H1 (cell line): Measurements from ENCODE around the gene FOXK1. TPM values are rescaled to one million over a fixed set of nuclear protein-coding genes. Genes with fewer than 3 reads are reported as not detected.
A peak's percentile ranks its signal among the peaks of the same experiment; 100 is the strongest.

Experiments
- CTCF ChIA-PET: fragments of 300-600 bp; sonication (Branson Sonifier 250); formaldehyde crosslinking; loops from one replicate; lab custom pipeline; 2021; ENCODE audit not compliant: partially characterized antibody; lab: Charles Lee
- POLR2A ChIA-PET: fragments of 300-600 bp; sonication (Branson Sonifier 250); formaldehyde crosslinking; loops from one replicate; lab custom pipeline; 2021; ENCODE audit warnings: inconsistent platforms; ENCODE audit not compliant: partially characterized antibody; lab: Charles Lee
- DNase-seq, 2 experiments: peaks; one replicate each; pipeline versions ENCODE4 v3.0.0 to v3.0.0-alpha.2; 2010 to 2022; ENCODE audit warnings: low spot score in 2 of 2, low read depth in 1 of 2, mixed read lengths in 1 of 2
- FAIRE-seq: peaks from 2 replicates; lab custom pipeline; 2011; peaks lifted over from hg19 to GRCh38; lab: Jason Lieb, UNC
- H2AFZ ChIP-seq: 2 replicates; pipeline ENCODE4 v1.8.1; 2012; ENCODE audit warnings: low read length, inconsistent platforms
- H2AK5ac ChIP-seq: 2 replicates; pipeline ENCODE4 v1.6.1; 2013; ENCODE audit warnings: low read depth, low read length
- H2BK120ac ChIP-seq: replicated peaks from 2 replicates; pipeline ENCODE3; 2013; ENCODE audit warnings: low read depth, low read length, inconsistent platforms
- H2BK12ac ChIP-seq: 2 replicates; pipeline ENCODE4 v1.6.1; 2013; ENCODE audit warnings: low read depth, low read length
- H2BK15ac ChIP-seq: 2 replicates; pipeline ENCODE4 v1.6.1; 2013; ENCODE audit warnings: low read length
- H2BK20ac ChIP-seq: 2 replicates; pipeline ENCODE4 v1.6.1; 2013; ENCODE audit warnings: low read length
- H2BK5ac ChIP-seq: 2 replicates; pipeline ENCODE4 v1.6.1; 2013; ENCODE audit warnings: low read depth, low read length
- H3K14ac ChIP-seq: 2 replicates; pipeline ENCODE4 v1.6.1; 2013; ENCODE audit warnings: inconsistent platforms; ENCODE audit not compliant: insufficient read length
- H3K18ac ChIP-seq: 2 replicates; pipeline ENCODE4 v1.6.1; 2013; ENCODE audit warnings: low read length; ENCODE audit errors: extremely low read depth
- H3K23ac ChIP-seq: 2 replicates; pipeline ENCODE4 v1.6.1; 2013; ENCODE audit warnings: inconsistent platforms; ENCODE audit not compliant: insufficient read length
- H3K23me2 ChIP-seq: 2 replicates; pipeline ENCODE4 v1.6.1; 2013; ENCODE audit warnings: low read depth, low read length
- H3K27ac ChIP-seq: 2 replicates; pipeline ENCODE4 v1.6.1; 2011; ENCODE audit warnings: low read depth, low read length, inconsistent platforms
- H3K27me3 ChIP-seq, 4 experiments: replicated peaks in 1 of 4; 1 replicate in 1 of 4; 2 replicates in 3 of 4; pipeline versions ENCODE4 v1.6.1 to v1.8.1; 2011 to 2013; ENCODE audit warnings: low read length in 3 of 4, mild to moderate bottlenecking in 3 of 4, inconsistent platforms in 2 of 4, mixed read lengths in 2 of 4, moderate library complexity in 1 of 4; ENCODE audit not compliant: control insufficient read depth in 3 of 4, insufficient read depth in 3 of 4; ENCODE audit errors: extremely low read depth in 1 of 4
- H3K36me3 ChIP-seq, 4 experiments: 2 replicates each; pipeline versions ENCODE4 v1.6.1 to v1.8.1; 2011 to 2013; ENCODE audit warnings: mild to moderate bottlenecking in 4 of 4, low read length in 3 of 4, moderate library complexity in 2 of 4, control low read depth in 1 of 4, inconsistent platforms in 1 of 4; ENCODE audit not compliant: insufficient read depth in 4 of 4, control insufficient read depth in 2 of 4
- H3K4ac ChIP-seq: replicated peaks from 2 replicates; pipeline ENCODE3; 2013; ENCODE audit warnings: low read length, low read depth, mixed read lengths, inconsistent platforms; ENCODE audit not compliant: insufficient read length
- H3K4me1 ChIP-seq, 4 experiments: replicated peaks in 1 of 4; 1 replicate in 1 of 4; 2 replicates in 3 of 4; pipeline versions ENCODE4 v1.6.1 to v1.8.1; 2011 to 2013; ENCODE audit warnings: low read length in 3 of 4, inconsistent platforms in 2 of 4, mixed read lengths in 1 of 4; ENCODE audit not compliant: insufficient read depth in 4 of 4, control insufficient read depth in 3 of 4
- H3K4me2 ChIP-seq, 2 experiments: 2 replicates each; pipeline versions ENCODE4 v1.6.1 to v1.8.1; 2011 to 2013; ENCODE audit warnings: low read depth in 2 of 2, low read length in 2 of 2, control low read depth in 1 of 2, inconsistent platforms in 1 of 2, mild to moderate bottlenecking in 1 of 2; ENCODE audit not compliant: insufficient read depth in 1 of 2
- H3K4me3 ChIP-seq, 4 experiments: fragments of 200-600, 300-600 bp in 1 of 4; sonication (generic), shearing (Covaris generic), sonication (Bioruptor Twin) in 1 of 4; 2 replicates each; pipeline versions ENCODE4 v1.5.1 to v1.8.1; 2011 to 2016; ENCODE audit warnings: low read length in 4 of 4, low read depth in 3 of 4, control low read depth in 2 of 4, inconsistent platforms in 2 of 4, mild to moderate bottlenecking in 2 of 4, mixed read lengths in 1 of 4, moderate library complexity in 1 of 4; ENCODE audit not compliant: insufficient read depth in 2 of 4; ENCODE audit errors: extremely low read depth in 1 of 4
- H3K56ac ChIP-seq: replicated peaks from 2 replicates; pipeline ENCODE3; 2013; ENCODE audit warnings: low read depth, mild to moderate bottlenecking, mixed read lengths, low read length, inconsistent platforms; ENCODE audit not compliant: insufficient read length
- H3K79me1 ChIP-seq: 2 replicates; pipeline ENCODE4 v1.6.1; 2013; ENCODE audit warnings: low read depth, low read length, control low read depth
- H3K79me2 ChIP-seq, 2 experiments: 2 replicates each; pipeline versions ENCODE4 v1.6.1 to v1.8.1; 2012 to 2013; ENCODE audit warnings: low read length in 2 of 2, mild to moderate bottlenecking in 2 of 2, inconsistent platforms in 1 of 2; ENCODE audit not compliant: insufficient read depth in 2 of 2, control insufficient read depth in 1 of 2
- H3K9ac ChIP-seq, 4 experiments: replicated peaks in 1 of 4; 1 replicate in 1 of 4; 2 replicates in 3 of 4; pipeline versions ENCODE4 v1.6.1 to v1.8.1; 2011 to 2013; ENCODE audit warnings: low read depth in 3 of 4, low read length in 3 of 4, control low read depth in 2 of 4, mild to moderate bottlenecking in 2 of 4, moderate library complexity in 2 of 4, inconsistent platforms in 1 of 4; ENCODE audit errors: extremely low read depth in 1 of 4
- H3K9me3 ChIP-seq, 2 experiments: 2 replicates each; pipeline versions ENCODE4 v1.6.1 to v1.8.1; 2012 to 2013; ENCODE audit warnings: mild to moderate bottlenecking in 2 of 2, moderate library complexity in 2 of 2, control low read depth in 1 of 2, inconsistent platforms in 1 of 2, low read depth in 1 of 2, low read length in 1 of 2, mixed read lengths in 1 of 2; ENCODE audit not compliant: insufficient read depth in 2 of 2
- H4K20me1 ChIP-seq, 2 experiments: replicated peaks in 1 of 2; 2 replicates each; pipeline versions ENCODE3 to v1.8.1; 2011 to 2013; ENCODE audit warnings: inconsistent platforms in 2 of 2, low read length in 2 of 2, mild to moderate bottlenecking in 1 of 2; ENCODE audit not compliant: insufficient read depth in 2 of 2, control insufficient read depth in 1 of 2
- H4K5ac ChIP-seq: 2 replicates; pipeline ENCODE4 v1.6.1; 2013; ENCODE audit warnings: low read length, low read depth, mixed read lengths, inconsistent platforms; ENCODE audit not compliant: insufficient read length
- H4K8ac ChIP-seq: 2 replicates; pipeline ENCODE4 v1.8.0; 2013; ENCODE audit warnings: mild to moderate bottlenecking, moderate library complexity, low read length, inconsistent platforms; ENCODE audit not compliant: insufficient read depth; ENCODE audit errors: extremely low read depth
- H4K91ac ChIP-seq: replicated peaks from 2 replicates; pipeline ENCODE3; 2013; ENCODE audit warnings: low read length, mixed read lengths, inconsistent platforms; ENCODE audit not compliant: insufficient read length
- BRCA1 ChIP-seq: IDR thresholded peaks from 2 replicates; pipeline ENCODE4 v1.6.1; 2012; ENCODE audit warnings: low read depth, low read length, improper control_type of control experiment
- CTBP2 ChIP-seq: IDR thresholded peaks from 2 replicates; pipeline ENCODE4 v1.7.0; 2011; ENCODE audit warnings: borderline replicate concordance, mild to moderate bottlenecking, moderate library complexity, mixed read lengths, low read length; ENCODE audit not compliant: insufficient read depth, insufficient read length
- EP300 ChIP-seq, 2 experiments: IDR thresholded peaks; 1 replicate in 1 of 2; 2 replicates in 1 of 2; pipeline ENCODE4 v1.6.1; 2011 to 2012; ENCODE audit warnings: low read depth in 2 of 2, low read length in 2 of 2, mild to moderate bottlenecking in 2 of 2, borderline replicate concordance in 1 of 2, inconsistent platforms in 1 of 2, moderate library complexity in 1 of 2
- EZH2 ChIP-seq: fragments of 200-600 bp; sonication (generic); IDR thresholded peaks from 2 replicates; pipeline ENCODE4 v1.7.1; 2012; ENCODE audit warnings: low read depth, mild to moderate bottlenecking, moderate library complexity, low read length, inconsistent platforms; ENCODE audit not compliant: severe bottlenecking
- GABPA ChIP-seq: IDR thresholded peaks from 2 replicates; pipeline ENCODE4 v1.6.1; 2011; ENCODE audit warnings: mild to moderate bottlenecking, low read length, moderate library complexity, borderline replicate concordance; ENCODE audit not compliant: insufficient read depth
- GTF2F1 ChIP-seq: IDR thresholded peaks from 2 replicates; pipeline ENCODE4 v1.6.1; 2012; ENCODE audit warnings: low read depth, low read length, improper control_type of control experiment, borderline replicate concordance
- POLR2A ChIP-seq, 2 experiments: IDR thresholded peaks; 1 replicate in 1 of 2; 2 replicates in 1 of 2; pipeline ENCODE4 v1.6.1; 2011; ENCODE audit warnings: low read depth in 2 of 2, low read length in 2 of 2, mild to moderate bottlenecking in 2 of 2; ENCODE audit errors: control extremely low read depth in 1 of 2
- POLR2AphosphoS5 ChIP-seq: IDR thresholded peaks from 2 replicates; pipeline ENCODE4 v1.6.1; 2011; ENCODE audit warnings: low read depth, low read length
- RBBP5 ChIP-seq: IDR thresholded peaks from 2 replicates; pipeline ENCODE4 v1.7.1; 2012; ENCODE audit warnings: low read depth, mild to moderate bottlenecking, inconsistent platforms, low read length, moderate library complexity, borderline replicate concordance
- SP1 ChIP-seq: IDR thresholded peaks from 2 replicates; pipeline ENCODE4 v1.6.1; 2011; ENCODE audit warnings: low read depth, low read length
- TBP ChIP-seq: IDR thresholded peaks from 2 replicates; pipeline ENCODE4 v1.6.1; 2011; ENCODE audit warnings: low read depth, low read length, improper control_type of control experiment
- TCF12 ChIP-seq: IDR thresholded peaks from 2 replicates; pipeline ENCODE4 v1.6.1; 2011; ENCODE audit warnings: low read depth, mild to moderate bottlenecking, low read length
- WGBS, 2 experiments: shearing (Covaris generic) in 1 of 2; methylation state at CpG; one replicate each; pipeline versions ENCODE4 v1.1.6 to v1.1.7; 2013 to 2015; ENCODE audit warnings: low lambda C conversion rate in 2 of 2, mixed read lengths in 2 of 2, inconsistent platforms in 1 of 2, low coverage in 1 of 2, missing lambda C conversion rate in 1 of 2; ENCODE audit not compliant: insufficient replicate concordance in 2 of 2, insufficient coverage in 1 of 2, insufficient read length in 1 of 2; ENCODE audit errors: extremely low coverage in 1 of 2, missing lambda C conversion rate in 1 of 2; 5-methylcytosine and 5-hydroxymethylcytosine counted together
- polyA plus RNA-seq, 7 experiments: library from polyadenylated mRNA; depleted of rRNA in 3 of 7; stranded (reverse) in 5 of 7; unstranded in 2 of 7; fragments of >200 nt in 5 of 7; fragments of 200-250 nt in 2 of 7; gene quantifications; 1 replicate in 5 of 7; 2 replicates in 1 of 7; 4 replicates in 1 of 7; pipeline versions ENCODE4 v1.2.1 to v1.2.3, GENCODE V29; 2011 to 2013; ENCODE audit warnings: missing spikeins in 2 of 7, mixed read lengths in 2 of 7
- total RNA-seq: library from RNA; stranded (reverse); fragmentation: NEBNext Ultra II Directional; extraction: Animal tissue kit (Norgen Biotek cat#: 25700); gene quantifications from 2 replicates; pipeline ENCODE4 v1.2.1, GENCODE V29; 2021

Gene FOXK1
- total and polyA plus RNA-seq, 2 of the 8 experiments (the other 6 are each of a cell fraction or from before 2014, with no cell fraction given): 2.0 to 8.5 TPM

DNA sequence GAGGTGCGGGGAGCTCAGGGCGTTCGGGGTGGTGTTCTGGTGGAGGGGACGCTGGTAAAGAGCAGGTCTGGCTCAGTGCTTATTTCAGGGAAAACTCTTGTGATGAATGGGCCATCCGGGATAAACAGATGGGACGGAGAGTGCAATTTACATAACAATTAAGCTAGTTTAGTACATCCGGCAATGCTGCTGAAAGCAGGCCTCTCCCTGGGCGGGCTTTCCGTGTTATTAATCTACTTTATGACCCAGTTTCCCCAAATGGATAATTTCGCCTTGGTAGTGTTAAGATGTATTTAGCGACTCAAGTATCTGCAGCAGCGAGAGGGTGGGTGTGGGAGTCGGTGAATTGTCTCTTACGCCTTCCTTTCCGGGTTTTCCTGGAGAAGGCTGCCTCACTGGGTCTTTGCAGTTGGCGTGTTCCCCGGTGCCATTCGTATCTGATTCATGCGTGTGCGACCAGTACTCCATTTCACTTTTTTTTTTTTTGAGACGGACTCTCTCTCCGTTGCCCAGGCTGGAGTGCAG, 25.2 kb downstream of the FOXK1 start:
- peak overlapping the region; percentile 97; the same call in 1 of the 2 replicates for H2AK5ac ChIP-seq
- H3K27me3 ChIP-seq: peaks cover 44 to 92% (median 90%) of the 10 kb centered on the region in 4 experiments
- H4K8ac ChIP-seq: peak overlapping the region; percentile 91; the same call in 1 of the 2 replicates
- H3K27ac ChIP-seq: no peak overlapping the region
- H4K91ac ChIP-seq: no peak overlapping the region
- H3K56ac ChIP-seq: no peak overlapping the region
- H2BK5ac ChIP-seq: peak overlapping the region; percentile 63; the same call in 1 of the 2 replicates
- peak overlapping the region in 3 of 4 experiments; percentile 16 to 45 (median 38); a peak in 4 of 7 replicates for H3K9ac ChIP-seq
- peak overlapping the region; percentile 5 for H3K4ac ChIP-seq
- no peak overlapping the region for H2BK15ac ChIP-seq
- H4K20me1 ChIP-seq: peaks cover 50 to 54% of the 10 kb centered on the region in 2 experiments
- no peak overlapping the region for H2BK120ac ChIP-seq
- H2AFZ ChIP-seq: no peak overlapping the region
- peak overlapping the region; percentile 72 to 95 for H3K4me2 ChIP-seq
- H2BK12ac ChIP-seq: peak overlapping the region; percentile 96
- ChIA-PET POLR2A (interaction anchor here (0.7 kb wide), 1 partner anchor 76 kb away, joined by 4 read pairs; no protein-coding TSS in a partner anchor), CTCF (interaction anchor here (1.5 kb wide), 1 partner anchor 46 kb away, joined by 3 read pairs; no protein-coding TSS in a partner anchor)
- H3K79me2 ChIP-seq: no peaks in the 10 kb centered on the region; a peak in 1 of 4 replicates
- H3K36me3 ChIP-seq: no peaks in the 10 kb centered on the region
- H4K5ac ChIP-seq: no peak overlapping the region
- no peak overlapping the region for H3K23ac ChIP-seq
- no peak overlapping the region; the same call in 1 of the 2 replicates for H2BK20ac ChIP-seq
- H3K79me1 ChIP-seq: peaks cover 3% of the 10 kb centered on the region
- H3K4me1 ChIP-seq: peaks cover 7 to 19% (median 14%) of the 10 kb centered on the region in 4 experiments
- peak overlapping the region; percentile 3; the same call in 1 of the 2 replicates for H3K18ac ChIP-seq
- peaks cover 9% of the 10 kb centered on the region for H3K23me2 ChIP-seq
- peak; percentile 87 for FAIRE-seq
- peak overlapping the region; percentile 7 to 59 (median 51); a peak in 7 of 8 replicates for H3K4me3 ChIP-seq
- peak in 1 of 2 experiments; percentile 41 for DNase-seq
- H3K14ac ChIP-seq: no peak overlapping the region
- 3% methylated on average over 22 of the region's 22 CpGs; no CpG with 5 or more reads in 1 of the 2 experiments for WGBS, 2 experiments
- no peaks in the 10 kb centered on the region for H3K9me3 ChIP-seq
- TF ChIP-seq EP300 (IDR thresholded peaks at IDR 0.05; ENCODE audit: borderline replicate concordance in 1 of 2, low read depth in 2 of 2, low read length in 2 of 2): peak in 1 of 2 experiments; percentile 41; a peak in 1 of 3 replicates
- no peak for TF ChIP-seq BRCA1
- peak in 1 of 2 experiments; percentile 65; a peak in 2 of 3 replicates for TF ChIP-seq POLR2A (IDR thresholded peaks at IDR 0.05; ENCODE audit: control extremely low read depth in 1 of 2, low read depth in 2 of 2, low read length in 2 of 2)
- no peak; the same call in 1 of the 2 replicates for TF ChIP-seq SP1
- no peak for TF ChIP-seq GABPA
- no peak for TF ChIP-seq GTF2F1
- peak; percentile 7 for TF ChIP-seq EZH2
- peak; percentile 56; the same call in 1 of the 2 replicates for TF ChIP-seq POLR2AphosphoS5
- peak; percentile 87 for TF ChIP-seq TCF12
- TF ChIP-seq CTBP2: no peak
- peak; percentile 62; the same call in 1 of the 2 replicates for TF ChIP-seq RBBP5
- TF ChIP-seq TBP: no peak
